Measurements from ENCODE around the gene GET4.

- TF ChIP-seq CTCF (IDR thresholded peaks at IDR 0.05; ENCODE audit: low read length) (no peak), EZH2phosphoT487 (IDR thresholded peaks at IDR 0.05; ENCODE audit: low read length) (no peak)
Measured at GRCh38 chr7:937856-938484, 61.6 kb downstream of the GET4 start.
